H1 (cell line): Measurements from ENCODE around the gene TERF2IP. TPM values are rescaled to one million over a fixed set of nuclear protein-coding genes. Genes with fewer than 3 reads are reported as not detected.

Experiments used
- CTCF ChIA-PET: fragments of 300-600 bp; sonication (Branson Sonifier 250); formaldehyde crosslinking; loops from one replicate; lab custom pipeline; 2021; ENCODE audit not compliant: partially characterized antibody; lab: Charles Lee
- POLR2A ChIA-PET: fragments of 300-600 bp; sonication (Branson Sonifier 250); formaldehyde crosslinking; loops from one replicate; lab custom pipeline; 2021; ENCODE audit warnings: inconsistent platforms; ENCODE audit not compliant: partially characterized antibody; lab: Charles Lee
- DNase-seq, 2 experiments: peaks; one replicate each; pipeline versions ENCODE4 v3.0.0 to v3.0.0-alpha.2; 2010 to 2022; ENCODE audit warnings: low spot score in 2 of 2, low read depth in 1 of 2, mixed read lengths in 1 of 2
- FAIRE-seq: peaks from 2 replicates; lab custom pipeline; 2011; peaks lifted over from hg19 to GRCh38; lab: Jason Lieb, UNC
- H2AFZ ChIP-seq: 2 replicates; pipeline ENCODE4 v1.8.1; 2012; ENCODE audit warnings: low read length, inconsistent platforms
- H2AK5ac ChIP-seq: 2 replicates; pipeline ENCODE4 v1.6.1; 2013; ENCODE audit warnings: low read depth, low read length
- H2BK120ac ChIP-seq: replicated peaks from 2 replicates; pipeline ENCODE3; 2013; ENCODE audit warnings: low read depth, low read length, inconsistent platforms
- H2BK12ac ChIP-seq: 2 replicates; pipeline ENCODE4 v1.6.1; 2013; ENCODE audit warnings: low read depth, low read length
- H2BK15ac ChIP-seq: 2 replicates; pipeline ENCODE4 v1.6.1; 2013; ENCODE audit warnings: low read length
- H2BK20ac ChIP-seq: 2 replicates; pipeline ENCODE4 v1.6.1; 2013; ENCODE audit warnings: low read length
- H2BK5ac ChIP-seq: 2 replicates; pipeline ENCODE4 v1.6.1; 2013; ENCODE audit warnings: low read depth, low read length
- H3K14ac ChIP-seq: 2 replicates; pipeline ENCODE4 v1.6.1; 2013; ENCODE audit warnings: inconsistent platforms; ENCODE audit not compliant: insufficient read length
- H3K18ac ChIP-seq: 2 replicates; pipeline ENCODE4 v1.6.1; 2013; ENCODE audit warnings: low read length; ENCODE audit errors: extremely low read depth
- H3K23ac ChIP-seq: 2 replicates; pipeline ENCODE4 v1.6.1; 2013; ENCODE audit warnings: inconsistent platforms; ENCODE audit not compliant: insufficient read length
- H3K23me2 ChIP-seq: 2 replicates; pipeline ENCODE4 v1.6.1; 2013; ENCODE audit warnings: low read depth, low read length
- H3K27ac ChIP-seq: 2 replicates; pipeline ENCODE4 v1.6.1; 2011; ENCODE audit warnings: low read depth, low read length, inconsistent platforms
- H3K27me3 ChIP-seq, 4 experiments: replicated peaks in 1 of 4; 1 replicate in 1 of 4; 2 replicates in 3 of 4; pipeline versions ENCODE4 v1.6.1 to v1.8.1; 2011 to 2013; ENCODE audit warnings: low read length in 3 of 4, mild to moderate bottlenecking in 3 of 4, inconsistent platforms in 2 of 4, mixed read lengths in 2 of 4, moderate library complexity in 1 of 4; ENCODE audit not compliant: control insufficient read depth in 3 of 4, insufficient read depth in 3 of 4; ENCODE audit errors: extremely low read depth in 1 of 4
- H3K36me3 ChIP-seq, 4 experiments: 2 replicates each; pipeline versions ENCODE4 v1.6.1 to v1.8.1; 2011 to 2013; ENCODE audit warnings: mild to moderate bottlenecking in 4 of 4, low read length in 3 of 4, moderate library complexity in 2 of 4, control low read depth in 1 of 4, inconsistent platforms in 1 of 4; ENCODE audit not compliant: insufficient read depth in 4 of 4, control insufficient read depth in 2 of 4
- H3K4ac ChIP-seq: replicated peaks from 2 replicates; pipeline ENCODE3; 2013; ENCODE audit warnings: low read length, low read depth, mixed read lengths, inconsistent platforms; ENCODE audit not compliant: insufficient read length
- H3K4me1 ChIP-seq, 4 experiments: replicated peaks in 1 of 4; 1 replicate in 1 of 4; 2 replicates in 3 of 4; pipeline versions ENCODE4 v1.6.1 to v1.8.1; 2011 to 2013; ENCODE audit warnings: low read length in 3 of 4, inconsistent platforms in 2 of 4, mixed read lengths in 1 of 4; ENCODE audit not compliant: insufficient read depth in 4 of 4, control insufficient read depth in 3 of 4
- H3K4me2 ChIP-seq, 2 experiments: 2 replicates each; pipeline versions ENCODE4 v1.6.1 to v1.8.1; 2011 to 2013; ENCODE audit warnings: low read depth in 2 of 2, low read length in 2 of 2, control low read depth in 1 of 2, inconsistent platforms in 1 of 2, mild to moderate bottlenecking in 1 of 2; ENCODE audit not compliant: insufficient read depth in 1 of 2
- H3K4me3 ChIP-seq, 4 experiments: fragments of 200-600, 300-600 bp in 1 of 4; sonication (generic), shearing (Covaris generic), sonication (Bioruptor Twin) in 1 of 4; 2 replicates each; pipeline versions ENCODE4 v1.5.1 to v1.8.1; 2011 to 2016; ENCODE audit warnings: low read length in 4 of 4, low read depth in 3 of 4, control low read depth in 2 of 4, inconsistent platforms in 2 of 4, mild to moderate bottlenecking in 2 of 4, mixed read lengths in 1 of 4, moderate library complexity in 1 of 4; ENCODE audit not compliant: insufficient read depth in 2 of 4; ENCODE audit errors: extremely low read depth in 1 of 4
- H3K56ac ChIP-seq: replicated peaks from 2 replicates; pipeline ENCODE3; 2013; ENCODE audit warnings: low read depth, mild to moderate bottlenecking, mixed read lengths, low read length, inconsistent platforms; ENCODE audit not compliant: insufficient read length
- H3K79me1 ChIP-seq: 2 replicates; pipeline ENCODE4 v1.6.1; 2013; ENCODE audit warnings: low read depth, low read length, control low read depth
- H3K79me2 ChIP-seq, 2 experiments: 2 replicates each; pipeline versions ENCODE4 v1.6.1 to v1.8.1; 2012 to 2013; ENCODE audit warnings: low read length in 2 of 2, mild to moderate bottlenecking in 2 of 2, inconsistent platforms in 1 of 2; ENCODE audit not compliant: insufficient read depth in 2 of 2, control insufficient read depth in 1 of 2
- H3K9ac ChIP-seq, 4 experiments: replicated peaks in 1 of 4; 1 replicate in 1 of 4; 2 replicates in 3 of 4; pipeline versions ENCODE4 v1.6.1 to v1.8.1; 2011 to 2013; ENCODE audit warnings: low read depth in 3 of 4, low read length in 3 of 4, control low read depth in 2 of 4, mild to moderate bottlenecking in 2 of 4, moderate library complexity in 2 of 4, inconsistent platforms in 1 of 4; ENCODE audit errors: extremely low read depth in 1 of 4
- H3K9me3 ChIP-seq, 2 experiments: 2 replicates each; pipeline versions ENCODE4 v1.6.1 to v1.8.1; 2012 to 2013; ENCODE audit warnings: mild to moderate bottlenecking in 2 of 2, moderate library complexity in 2 of 2, control low read depth in 1 of 2, inconsistent platforms in 1 of 2, low read depth in 1 of 2, low read length in 1 of 2, mixed read lengths in 1 of 2; ENCODE audit not compliant: insufficient read depth in 2 of 2
- H4K20me1 ChIP-seq, 2 experiments: replicated peaks in 1 of 2; 2 replicates each; pipeline versions ENCODE3 to v1.8.1; 2011 to 2013; ENCODE audit warnings: inconsistent platforms in 2 of 2, low read length in 2 of 2, mild to moderate bottlenecking in 1 of 2; ENCODE audit not compliant: insufficient read depth in 2 of 2, control insufficient read depth in 1 of 2
- H4K5ac ChIP-seq: 2 replicates; pipeline ENCODE4 v1.6.1; 2013; ENCODE audit warnings: low read length, low read depth, mixed read lengths, inconsistent platforms; ENCODE audit not compliant: insufficient read length
- H4K8ac ChIP-seq: 2 replicates; pipeline ENCODE4 v1.8.0; 2013; ENCODE audit warnings: mild to moderate bottlenecking, moderate library complexity, low read length, inconsistent platforms; ENCODE audit not compliant: insufficient read depth; ENCODE audit errors: extremely low read depth
- H4K91ac ChIP-seq: replicated peaks from 2 replicates; pipeline ENCODE3; 2013; ENCODE audit warnings: low read length, mixed read lengths, inconsistent platforms; ENCODE audit not compliant: insufficient read length
- ASH2L ChIP-seq: fragments of 200-600, 300-600 bp; sonication (generic); IDR thresholded peaks from one replicate; pipeline ENCODE4 v1.7.1; 2017; ENCODE audit warnings: low read length
- POLR2A ChIP-seq, 2 experiments: IDR thresholded peaks; 1 replicate in 1 of 2; 2 replicates in 1 of 2; pipeline ENCODE4 v1.6.1; 2011; ENCODE audit warnings: low read depth in 2 of 2, low read length in 2 of 2, mild to moderate bottlenecking in 2 of 2; ENCODE audit errors: control extremely low read depth in 1 of 2
- WGBS, 2 experiments: shearing (Covaris generic) in 1 of 2; methylation state at CpG; one replicate each; pipeline versions ENCODE4 v1.1.6 to v1.1.7; 2013 to 2015; ENCODE audit warnings: low lambda C conversion rate in 2 of 2, mixed read lengths in 2 of 2, inconsistent platforms in 1 of 2, low coverage in 1 of 2, missing lambda C conversion rate in 1 of 2; ENCODE audit not compliant: insufficient replicate concordance in 2 of 2, insufficient coverage in 1 of 2, insufficient read length in 1 of 2; ENCODE audit errors: extremely low coverage in 1 of 2, missing lambda C conversion rate in 1 of 2; 5-methylcytosine and 5-hydroxymethylcytosine counted together
- polyA plus RNA-seq, 7 experiments: library from polyadenylated mRNA; depleted of rRNA in 3 of 7; stranded (reverse) in 5 of 7; unstranded in 2 of 7; fragments of >200 nt in 5 of 7; fragments of 200-250 nt in 2 of 7; gene quantifications; 1 replicate in 5 of 7; 2 replicates in 1 of 7; 4 replicates in 1 of 7; pipeline versions ENCODE4 v1.2.1 to v1.2.3, GENCODE V29; 2011 to 2013; ENCODE audit warnings: missing spikeins in 2 of 7, mixed read lengths in 2 of 7
- total RNA-seq: library from RNA; stranded (reverse); fragmentation: NEBNext Ultra II Directional; extraction: Animal tissue kit (Norgen Biotek cat#: 25700); gene quantifications from 2 replicates; pipeline ENCODE4 v1.2.1, GENCODE V29; 2021

Gene TERF2IP
- total and polyA plus RNA-seq, 2 of the 8 experiments (the other 6 are each of a cell fraction or from before 2014, with no cell fraction given) = 5.5 to 15.1 TPM

DNA sequence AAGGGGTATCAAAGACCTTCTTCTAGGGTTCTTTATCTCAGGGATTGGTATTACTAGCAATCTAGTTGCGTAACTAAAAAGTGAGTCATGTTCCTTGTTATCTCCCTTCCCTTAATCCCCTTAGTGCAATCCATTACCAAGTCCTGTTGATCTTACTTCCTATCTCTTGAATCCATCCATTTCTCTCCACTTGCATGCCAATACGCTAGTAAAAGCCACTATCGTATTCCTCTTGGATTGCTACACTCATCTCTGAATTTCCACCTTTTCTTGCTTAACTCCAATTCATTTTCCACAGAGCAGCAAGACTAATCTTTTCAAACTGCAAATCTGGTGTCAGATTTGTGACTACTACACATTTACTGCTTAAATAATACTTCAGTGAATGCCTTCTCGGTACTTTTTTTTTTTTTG is 22.6 kb upstream of the TERF2IP start:
- H4K5ac ChIP-seq = no peak overlapping the region
- H3K4me1 ChIP-seq = peaks cover 0 to 9% (median 4%) of the 10 kb centered on the region in 4 experiments; a peak in 5 of 7 replicates
- H3K4ac ChIP-seq = no peak overlapping the region
- no peak overlapping the region for H2BK5ac ChIP-seq
- no peak overlapping the region for H2AFZ ChIP-seq
- TF ChIP-seq POLR2A (IDR thresholded peaks at IDR 0.05; ENCODE audit: control extremely low read depth in 1 of 2, low read depth in 2 of 2, low read length in 2 of 2) (peak in 1 of 2 experiments; percentile 7; a peak in 1 of 3 replicates), ASH2L (no peak)
- no peak overlapping the region for H3K9ac ChIP-seq
- no peak overlapping the region for H2BK20ac ChIP-seq
- no peak overlapping the region for H4K8ac ChIP-seq
- H3K4me2 ChIP-seq = no peak overlapping the region
- 93% methylated on average over 4 of the region's 4 CpGs; no CpG with 5 or more reads in 1 of the 2 experiments for WGBS, 2 experiments
- no peak overlapping the region for H2BK12ac ChIP-seq
- no peaks in the 10 kb centered on the region; the same call in 1 of the 2 replicates for H3K79me1 ChIP-seq
- no peak overlapping the region for H4K91ac ChIP-seq
- no peak overlapping the region for H2AK5ac ChIP-seq
- H3K27ac ChIP-seq = no peak overlapping the region
- DNase-seq (no peak), FAIRE-seq (no peak)
- H3K36me3 ChIP-seq = peaks cover 29 to 50% (median 41%) of the 10 kb centered on the region in 4 experiments
- no peak overlapping the region for H2BK15ac ChIP-seq
- H4K20me1 ChIP-seq = peaks cover 0 to 4% of the 10 kb centered on the region in 2 experiments
- no peaks in the 10 kb centered on the region for H3K27me3 ChIP-seq
- no peak overlapping the region for H3K14ac ChIP-seq
- ChIA-PET CTCF (interaction anchor here (1.6 kb wide), 1 partner anchor 12 kb away, joined by 3 read pairs; no protein-coding TSS in a partner anchor), POLR2A (interaction anchor here (0.6 to 1.5 kb wide), 2 partner anchors 22 to 109 kb away, joined by 3 to 5 read pairs; partner anchors contain the start of genes KARS1 and TERF2IP)
- H2BK120ac ChIP-seq = no peak overlapping the region
- no peak overlapping the region for H3K23ac ChIP-seq
- H3K9me3 ChIP-seq = no peaks in the 10 kb centered on the region
- peaks cover 6% of the 10 kb centered on the region for H3K23me2 ChIP-seq
- H3K79me2 ChIP-seq = peaks cover 0 to 6% of the 10 kb centered on the region in 2 experiments; a peak in 1 of 4 replicates
- H3K56ac ChIP-seq = no peak overlapping the region
- no peak overlapping the region for H3K18ac ChIP-seq
- H3K4me3 ChIP-seq = no peak overlapping the region
